ENCODE measurements around the gene SMIM32. TPM values are rescaled to one million over a fixed set of nuclear protein-coding genes. Genes with fewer than 3 reads are reported as not detected.
A peak's percentile ranks its signal among the peaks of the same experiment; 100 is the strongest.

Gene SMIM32
- total and polyA plus RNA-seq, 4 donors: 0.02 TPM; not detected in 3

GRCh38 chr5:136200761-136201160, 7.8 kb upstream of the SMIM32 start:
- 71% methylated on average over 3 of the region's 3 CpGs for WGBS

More at GRCh38 chr5:136200761-136201160, 7.8 kb upstream of the SMIM32 start:
- H3K9ac ChIP-seq (ENCODE audit: low read depth in 1 of 2, low read length in 2 of 2): no peak overlapping the region
- H3K4me1 ChIP-seq (ENCODE audit: control insufficient read depth in 4 of 4, insufficient read depth in 4 of 4, low read length in 3 of 4): no peaks in the 10 kb centered on the region
- H3K9me3 ChIP-seq (ENCODE audit: control insufficient read depth in 4 of 4, low read length in 3 of 4): no peaks in the 10 kb centered on the region
- H3K27ac ChIP-seq (ENCODE audit: low read depth in 1 of 2, low read length in 2 of 2): no peak overlapping the region
- no peaks in the 10 kb centered on the region for H3K36me3 ChIP-seq (ENCODE audit: control insufficient read depth in 4 of 4, insufficient read depth in 3 of 4, low read depth in 1 of 4, low read length in 3 of 4)
- TF ChIP-seq, protein P1, sequence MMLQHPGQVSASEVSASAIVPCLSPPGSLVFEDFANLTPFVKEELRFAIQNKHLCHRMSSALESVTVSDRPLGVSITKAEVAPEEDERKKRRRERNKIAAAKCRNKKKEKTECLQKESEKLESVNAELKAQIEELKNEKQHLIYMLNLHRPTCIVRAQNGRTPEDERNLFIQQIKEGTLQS (IDR thresholded peaks at IDR 0.05): no peak
- no peak for TF ChIP-seq HNF4A (conservative IDR thresholded peaks at IDR 0.05)
- no peak for TF ChIP-seq MAX (IDR thresholded peaks at IDR 0.05)
- no peak for TF ChIP-seq EGR1 (IDR thresholded peaks at IDR 0.05; ENCODE audit: low read depth in 2 of 2)
- TF ChIP-seq GABPA (IDR thresholded peaks at IDR 0.05 in 1 of 2, conservative IDR thresholded peaks at IDR 0.05 in 1 of 2): no peak
- TF ChIP-seq REST (IDR thresholded peaks at IDR 0.05): no peak
- TF ChIP-seq NR2F2 (IDR thresholded peaks at IDR 0.05): no peak
- no peak for TF ChIP-seq RAD21 (IDR thresholded peaks at IDR 0.05)
- TF ChIP-seq HNF4G (IDR thresholded peaks at IDR 0.05): no peak
- no peak for TF ChIP-seq RXRA (IDR thresholded peaks at IDR 0.05)
- no peak for TF ChIP-seq SP1 (IDR thresholded peaks at IDR 0.05)
- no peak for TF ChIP-seq JUND (IDR thresholded peaks at IDR 0.05)
- no peak for TF ChIP-seq FOXA1 (IDR thresholded peaks at IDR 0.05)
- TF ChIP-seq, protein P2, sequence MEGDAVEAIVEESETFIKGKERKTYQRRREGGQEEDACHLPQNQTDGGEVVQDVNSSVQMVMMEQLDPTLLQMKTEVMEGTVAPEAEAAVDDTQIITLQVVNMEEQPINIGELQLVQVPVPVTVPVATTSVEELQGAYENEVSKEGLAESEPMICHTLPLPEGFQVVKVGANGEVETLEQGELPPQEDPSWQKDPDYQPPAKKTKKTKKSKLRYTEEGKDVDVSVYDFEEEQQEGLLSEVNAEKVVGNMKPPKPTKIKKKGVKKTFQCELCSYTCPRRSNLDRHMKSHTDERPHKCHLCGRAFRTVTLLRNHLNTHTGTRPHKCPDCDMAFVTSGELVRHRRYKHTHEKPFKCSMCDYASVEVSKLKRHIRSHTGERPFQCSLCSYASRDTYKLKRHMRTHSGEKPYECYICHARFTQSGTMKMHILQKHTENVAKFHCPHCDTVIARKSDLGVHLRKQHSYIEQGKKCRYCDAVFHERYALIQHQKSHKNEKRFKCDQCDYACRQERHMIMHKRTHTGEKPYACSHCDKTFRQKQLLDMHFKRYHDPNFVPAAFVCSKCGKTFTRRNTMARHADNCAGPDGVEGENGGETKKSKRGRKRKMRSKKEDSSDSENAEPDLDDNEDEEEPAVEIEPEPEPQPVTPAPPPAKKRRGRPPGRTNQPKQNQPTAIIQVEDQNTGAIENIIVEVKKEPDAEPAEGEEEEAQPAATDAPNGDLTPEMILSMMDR (IDR thresholded peaks at IDR 0.05; ENCODE audit: low read depth, low read length, missing input control): no peak
- TF ChIP-seq FOXA2 (IDR thresholded peaks at IDR 0.05): no peak
- TF ChIP-seq ZBTB33 (IDR thresholded peaks at IDR 0.05): no peak
- TF ChIP-seq YY1 (IDR thresholded peaks at IDR 0.05): no peak
- TF ChIP-seq TAF1 (conservative IDR thresholded peaks at IDR 0.05): no peak
- no peak overlapping the region for H3K4me3 ChIP-seq (ENCODE audit: low read depth in 1 of 3, low read length in 3 of 3)
- DNase-seq (ENCODE audit: low spot score): peak; percentile 10
- H3K27me3 ChIP-seq (ENCODE audit: control insufficient read depth in 4 of 4, insufficient read depth in 4 of 4, low read length in 3 of 4): no peaks in the 10 kb centered on the region
